Measurements from ENCODE around the gene GAPDHS. TPM values are rescaled to one million over a fixed set of nuclear protein-coding genes. Genes with fewer than 3 reads are reported as not detected.
A peak's percentile ranks its signal among the peaks of the same experiment; 100 is the strongest.

The GAPDHS gene
- total RNA-seq, 2 donors from 2014 or later: not detected

DNA sequence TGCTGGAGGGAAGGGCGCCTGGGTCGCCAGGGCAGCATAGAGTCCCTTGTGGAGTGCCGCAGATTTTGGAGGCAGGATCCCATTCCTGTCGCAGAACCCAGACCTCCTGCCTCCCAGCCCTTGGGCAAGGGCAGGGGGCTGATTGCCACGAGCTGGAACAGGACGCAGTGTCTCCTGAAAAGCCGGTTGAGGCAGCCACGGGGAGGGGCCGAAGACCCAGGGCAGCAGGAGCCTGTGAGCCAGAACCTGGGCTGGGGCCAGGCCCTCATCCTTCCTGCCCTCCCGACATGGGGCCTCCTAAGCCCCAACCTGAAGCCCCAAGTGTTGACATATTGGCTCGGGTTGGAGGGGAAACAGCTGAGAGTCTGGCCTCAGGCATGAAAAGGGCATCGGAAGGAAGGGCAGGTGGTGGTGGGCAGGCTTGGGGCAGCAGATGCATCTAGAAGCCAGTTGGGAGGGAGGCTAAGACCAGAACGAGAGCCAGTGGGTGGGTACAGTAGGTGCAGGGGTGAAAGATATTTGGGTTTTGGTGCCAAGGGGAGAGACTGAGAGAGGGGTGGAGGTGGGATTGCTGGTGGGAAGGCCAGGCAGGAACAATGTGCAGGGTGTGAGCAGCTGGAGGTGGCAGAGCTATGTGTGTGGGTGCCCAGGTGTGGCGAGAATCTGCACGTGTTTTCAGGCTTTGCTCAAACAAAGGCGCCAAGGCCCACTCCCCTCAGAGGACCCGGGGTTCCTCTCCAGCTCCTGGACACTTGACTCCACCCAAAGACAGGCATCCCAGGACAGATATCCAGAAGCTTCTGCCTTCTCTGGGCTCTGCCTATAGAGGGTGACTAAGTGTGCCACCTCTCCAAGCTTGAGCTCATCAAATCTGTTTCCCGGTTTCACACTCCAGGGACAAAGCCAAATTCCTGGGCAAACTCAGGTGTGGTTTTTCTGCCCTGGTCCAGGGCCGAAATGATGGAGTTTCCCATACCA is 3.7 kb upstream of the GAPDHS start:
- no peak for DNase-seq
- ATAC-seq: no peak

DNA sequence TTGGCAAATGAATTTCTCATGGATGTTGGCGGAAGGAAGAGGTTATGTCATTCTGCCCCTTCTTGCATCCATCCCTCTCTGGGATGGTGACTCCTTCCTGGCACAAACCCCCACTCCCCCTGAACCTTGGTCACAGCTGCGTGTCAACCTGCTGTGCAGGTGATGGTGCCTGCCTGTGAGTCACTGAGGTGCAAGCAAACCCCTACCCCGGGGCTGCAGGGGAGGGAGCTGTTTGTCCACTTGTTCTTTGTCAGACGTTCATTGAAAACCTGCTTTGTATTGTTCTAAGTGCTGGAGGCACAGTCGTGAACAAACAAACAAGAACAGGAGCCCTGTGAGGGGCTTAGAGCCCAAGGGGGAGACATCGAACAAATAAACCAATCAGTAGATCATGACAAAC is 2.0 kb upstream of the GAPDHS start:
- no peak for ATAC-seq
- DNase-seq: no peak
- intact Hi-C loops (cut with DNase I, micrococcal nuclease): no loop called here

More for the DNA sequence above, 3.7 kb upstream of the GAPDHS start:
- intact Hi-C loops (cut with DNase I, micrococcal nuclease): no loop called here

DNA sequence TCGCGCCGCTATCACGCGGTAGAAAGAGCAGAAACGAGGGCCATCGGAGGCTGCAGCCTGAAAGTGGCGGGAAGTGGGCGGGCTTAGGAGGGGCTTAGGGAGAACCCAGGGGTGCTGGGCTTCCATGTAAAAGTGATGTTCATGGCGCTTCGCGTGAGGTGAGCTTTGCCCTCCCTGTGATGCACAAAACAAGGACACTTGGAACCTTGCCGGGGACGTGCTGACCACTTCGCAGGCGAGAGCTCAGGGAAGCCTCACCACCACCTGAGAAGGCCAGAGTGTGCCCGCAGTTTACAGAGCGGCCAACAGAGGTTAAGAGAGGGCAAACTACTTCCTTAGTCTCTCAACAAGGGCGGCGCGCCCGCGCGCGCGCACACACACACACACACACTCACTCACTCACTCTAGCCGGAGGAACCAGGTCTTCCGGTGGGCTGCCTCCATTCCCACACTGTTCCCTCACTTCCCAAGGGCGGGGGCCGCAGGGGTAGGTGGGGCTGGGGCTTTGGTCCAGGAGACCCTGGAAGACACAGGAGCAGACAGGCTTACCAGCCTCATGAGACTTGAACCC is 651 bp downstream of the GAPDHS start:
- intact Hi-C loops (cut with DNase I, micrococcal nuclease): no loop called here
- DNase-seq: peak in 1 of 2 donors; percentile 54
- peak; percentile 71 for ATAC-seq

DNA sequence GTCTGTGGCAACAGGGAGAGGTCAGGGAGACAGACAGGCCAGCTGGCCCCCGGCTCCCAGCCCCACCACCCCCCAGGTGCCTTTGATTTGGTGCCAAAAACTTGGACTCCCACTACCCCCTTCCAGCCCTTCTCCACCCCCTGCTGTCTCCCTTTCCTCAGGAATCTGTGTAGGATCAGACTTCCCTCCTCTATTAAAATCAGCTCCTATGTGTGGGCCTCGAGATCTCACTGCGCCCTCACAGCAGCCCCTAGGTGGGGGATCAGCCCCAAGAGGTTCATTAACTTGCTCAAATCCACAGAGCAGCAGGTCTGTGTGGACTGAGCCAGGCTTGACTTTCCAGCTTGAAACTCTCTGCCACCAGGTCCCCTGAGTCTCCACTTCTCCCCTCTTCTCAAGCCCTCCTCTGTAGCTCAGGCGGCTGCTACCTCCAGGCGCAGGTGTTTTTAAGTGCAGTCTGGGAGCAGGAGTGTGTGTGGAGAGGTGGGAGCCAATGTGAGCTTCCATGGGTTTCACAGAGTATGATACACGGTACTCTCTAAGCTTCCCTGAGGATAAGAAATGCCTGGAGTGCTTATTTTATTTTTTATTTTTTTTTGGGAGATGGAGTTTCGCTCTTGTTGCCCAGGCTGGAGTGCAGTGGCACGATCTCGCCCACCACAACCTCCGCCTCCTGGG is 1.7 kb downstream of the GAPDHS start:
- no peak for ATAC-seq
- intact Hi-C loops (cut with DNase I, micrococcal nuclease): no loop called here
- DNase-seq: no peak

DNA sequence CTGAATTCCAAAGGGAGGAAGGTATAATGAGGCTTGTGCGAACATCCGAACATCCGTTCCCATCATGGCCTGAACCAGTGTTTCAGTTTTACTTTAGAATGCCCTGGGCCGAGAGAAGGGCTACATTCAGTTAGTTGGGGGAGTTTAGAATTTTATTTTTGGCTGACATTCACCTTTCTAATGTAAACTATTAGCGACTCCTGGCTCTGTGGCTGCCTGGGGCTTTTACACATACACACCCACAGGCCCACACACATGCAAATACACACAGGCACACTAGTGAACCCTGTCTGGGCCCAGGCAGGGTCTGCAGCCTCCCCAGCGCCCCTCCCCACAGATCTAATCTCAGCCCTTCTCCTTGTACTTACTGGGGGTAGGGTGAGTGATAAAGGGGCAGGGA is 6.1 kb downstream of the GAPDHS start:
- ATAC-seq (no peak), DNase-seq (no peak)
- intact Hi-C loops (cut with DNase I, micrococcal nuclease): no loop called here

DNA sequence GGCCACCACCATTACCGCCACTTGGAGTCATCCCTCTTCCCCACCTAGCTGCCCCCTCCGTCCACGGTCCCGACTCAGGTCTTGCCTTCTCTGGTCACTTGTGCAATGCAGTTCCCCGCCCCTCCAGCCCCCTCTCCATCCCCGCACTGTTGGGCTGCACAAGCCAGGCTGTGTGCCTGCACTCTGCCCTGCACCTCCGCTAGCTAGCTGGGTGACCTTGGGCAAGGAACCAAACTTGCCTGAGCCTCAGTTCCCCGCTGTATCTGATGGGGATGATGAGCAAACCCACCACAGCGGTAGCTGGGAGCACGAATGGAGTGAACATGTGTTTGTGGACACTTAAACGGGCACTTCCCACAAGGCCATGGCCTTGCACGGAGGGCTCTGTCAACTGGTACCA is 6.6 kb downstream of the GAPDHS start:
- intact Hi-C loops (cut with DNase I, micrococcal nuclease): loop anchor here in 1 of 2 donors (10.0 kb wide), 1 partner anchor 175 kb away; the partner anchor contains the start of gene KMT2B
- no peak for ATAC-seq
- DNase-seq: no peak

DNA sequence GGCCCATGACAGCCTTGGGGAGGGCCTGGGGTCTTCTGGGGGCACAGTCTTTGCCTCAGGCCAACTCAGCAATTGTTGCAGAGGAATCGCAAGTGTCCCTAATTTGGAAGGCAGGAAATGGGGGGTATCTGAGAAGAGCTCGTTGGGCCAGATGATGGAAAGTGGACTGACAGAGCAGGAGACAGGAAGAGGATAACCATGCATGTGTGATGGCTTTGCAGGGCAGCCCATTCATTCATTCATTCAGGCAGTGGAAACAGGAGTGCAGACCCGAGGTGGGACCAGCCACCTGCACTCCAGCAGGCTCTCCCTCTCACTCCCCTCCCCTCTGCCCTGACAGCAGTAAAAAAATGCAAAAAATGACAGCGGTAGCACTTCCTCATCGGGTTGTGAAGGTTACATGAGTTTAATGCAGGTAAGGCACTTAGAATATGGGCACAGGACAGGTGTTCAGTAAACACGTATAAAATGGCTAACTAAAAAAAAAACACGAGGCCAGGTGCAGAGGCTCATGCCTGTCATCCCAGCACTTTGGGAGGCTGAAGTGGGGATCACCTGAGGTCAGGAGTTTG is 7.2 kb downstream of the GAPDHS start:
- no peak for DNase-seq
- intact Hi-C loops (cut with DNase I, micrococcal nuclease): loop anchor here in 1 of 2 donors (10.0 kb wide), 1 partner anchor 174 kb away; the partner anchor contains the start of gene KMT2B
- ATAC-seq: no peak

DNA sequence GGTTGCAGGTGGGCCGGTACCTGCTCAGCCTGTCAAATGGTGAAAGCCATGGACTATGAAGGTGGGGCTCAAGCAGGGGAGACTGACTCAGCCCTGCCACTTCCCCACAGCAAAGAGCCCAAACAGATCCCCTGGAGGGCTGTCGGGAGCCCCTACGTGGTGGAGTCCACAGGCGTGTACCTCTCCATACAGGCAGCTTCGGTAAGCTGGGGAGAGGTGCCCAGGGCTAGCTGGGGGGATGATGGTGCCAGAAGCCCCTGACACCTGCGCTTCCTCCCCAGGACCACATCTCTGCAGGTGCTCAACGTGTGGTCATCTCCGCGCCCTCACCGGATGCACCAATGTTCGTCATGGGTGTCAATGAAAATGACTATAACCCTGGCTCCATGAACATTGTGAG is 9.0 kb downstream of the GAPDHS start:
- intact Hi-C loops (cut with DNase I, micrococcal nuclease): loop anchor here in 1 of 2 donors (10.0 kb wide), 1 partner anchor 173 kb away; the partner anchor contains the start of gene KMT2B
- no peak for ATAC-seq
- DNase-seq: no peak

DNA sequence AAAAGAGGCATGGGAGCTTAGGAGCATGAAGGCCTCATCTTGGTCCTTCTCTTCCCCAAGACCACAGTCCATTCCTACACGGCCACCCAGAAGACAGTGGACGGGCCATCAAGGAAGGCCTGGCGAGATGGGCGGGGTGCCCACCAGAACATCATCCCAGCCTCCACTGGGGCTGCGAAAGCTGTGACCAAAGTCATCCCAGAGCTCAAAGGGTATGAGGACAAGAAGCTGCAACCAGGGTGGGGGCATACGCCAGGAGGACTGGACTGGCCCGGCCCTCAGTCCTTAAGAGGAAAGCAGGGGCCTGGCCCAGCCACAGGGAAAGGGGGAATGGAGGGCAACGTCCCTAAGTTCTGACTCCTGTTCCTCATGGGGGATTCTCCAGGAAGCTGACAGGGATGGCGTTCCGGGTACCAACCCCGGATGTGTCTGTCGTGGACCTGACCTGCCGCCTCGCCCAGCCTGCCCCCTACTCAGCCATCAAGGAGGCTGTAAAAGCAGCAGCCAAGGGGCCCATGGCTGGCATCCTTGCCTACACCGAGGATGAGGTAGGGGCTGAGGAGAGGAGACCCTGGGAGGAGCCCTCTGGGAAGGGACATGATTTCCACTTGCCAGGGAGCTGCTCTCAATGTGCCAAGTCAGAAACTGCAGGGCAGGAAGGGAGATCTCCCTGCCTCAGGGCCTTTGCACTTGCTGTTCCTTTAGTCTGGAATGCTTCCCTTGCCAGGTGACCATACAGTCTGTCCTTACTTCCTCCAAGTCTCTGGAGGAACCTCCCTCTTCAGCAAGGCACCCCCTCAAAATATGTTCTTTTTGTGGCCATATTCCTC is 10.2 kb downstream of the GAPDHS start:
- intact Hi-C loops (cut with DNase I, micrococcal nuclease): loop anchor here in 1 of 2 donors (10.0 kb wide), 1 partner anchor 171 kb away; the partner anchor contains the start of gene KMT2B
- ATAC-seq (no peak), DNase-seq (no peak)

DNA sequence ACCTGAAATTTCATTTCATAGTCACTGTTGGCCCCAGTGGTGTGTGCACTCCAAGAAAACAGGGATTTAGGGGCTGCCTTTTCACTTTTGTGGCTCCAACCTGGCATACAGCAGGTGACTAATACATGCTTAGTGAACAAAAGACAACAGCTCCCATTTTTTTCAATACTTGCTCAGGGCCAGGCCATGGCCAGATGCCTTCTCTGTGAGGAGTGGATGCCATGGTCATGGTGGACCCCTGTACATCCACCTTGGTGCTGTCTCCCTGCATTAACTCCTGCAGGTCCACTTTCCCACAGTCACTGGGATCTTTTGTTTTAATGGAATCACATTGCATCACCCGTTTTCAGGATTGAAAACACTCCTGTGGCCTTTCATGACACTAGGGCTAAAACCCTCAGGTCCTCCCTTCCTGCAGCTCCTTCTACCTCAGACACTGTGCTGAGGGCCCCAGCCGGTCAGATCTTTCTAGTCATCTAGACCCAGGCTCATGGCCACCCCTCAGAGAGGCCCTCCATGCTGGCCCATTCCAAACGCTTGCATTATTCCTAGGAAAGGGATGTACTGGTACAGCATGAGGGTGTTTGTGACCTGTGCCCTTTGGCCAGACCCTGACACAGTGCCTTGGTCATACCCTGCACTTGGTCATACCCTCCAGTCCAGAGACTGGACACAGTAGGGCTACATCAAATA is 11.0 kb downstream of the GAPDHS start:
- DNase-seq: no peak
- intact Hi-C loops (cut with DNase I, micrococcal nuclease): loop anchor here in 1 of 2 donors (10.0 kb wide), 1 partner anchor 171 kb away; the partner anchor contains the start of gene KMT2B
- ATAC-seq: no peak

DNA sequence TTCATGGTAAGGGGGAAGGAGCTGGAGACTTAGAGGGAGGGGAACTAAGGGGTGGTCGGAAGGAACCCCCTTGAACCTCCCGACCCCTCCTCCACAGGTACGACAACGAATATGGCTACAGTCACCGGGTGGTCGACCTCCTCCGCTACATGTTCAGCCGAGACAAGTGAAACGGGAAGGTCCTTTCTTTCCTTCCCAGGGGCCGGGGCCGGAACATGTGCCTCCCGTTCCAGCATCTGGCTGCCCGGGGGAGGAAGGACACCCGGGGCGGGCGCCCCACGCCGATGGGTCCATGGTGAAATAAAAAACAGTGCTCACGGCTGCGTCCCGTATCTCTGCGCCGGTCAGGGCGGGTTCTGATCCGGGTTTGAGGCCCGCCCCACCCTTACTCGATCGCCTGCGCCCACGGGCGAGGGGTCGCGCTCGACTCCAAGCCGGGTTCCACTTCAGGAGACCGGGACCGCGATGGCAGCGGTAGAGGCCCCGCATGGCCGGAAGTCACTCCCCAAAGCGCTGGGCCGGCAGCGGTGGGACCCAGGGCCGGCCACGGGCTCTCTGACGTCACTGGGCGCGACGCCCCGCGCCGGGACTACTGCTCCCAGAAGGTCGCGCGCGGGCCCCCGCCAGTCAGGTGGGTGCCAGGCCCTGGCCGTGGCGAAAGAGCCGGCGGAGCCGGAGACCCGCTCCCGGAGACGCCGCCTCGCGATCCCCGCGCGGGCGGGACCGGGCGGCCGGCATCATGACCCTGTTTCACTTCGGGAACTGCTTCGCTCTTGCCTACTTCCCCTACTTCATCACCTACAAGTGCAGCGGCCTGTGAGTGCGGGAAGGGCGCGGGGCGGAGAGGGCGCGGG is 12.0 kb downstream of the GAPDHS start, which contains the start of gene TMEM147:
Gene TMEM147, plus strand, starts transcription at position 626 of the 854 bp plus-strand sequence. Its CDS starts 114 bp downstream, at position 740.
- ATAC-seq (peak; percentile 97), DNase-seq (peak; percentile 92 to 97)
- intact Hi-C loops (cut with DNase I, micrococcal nuclease): loop anchor here in 1 of 2 donors (10.0 kb wide), 1 partner anchor 170 kb away; the partner anchor contains the start of gene KMT2B

DNA sequence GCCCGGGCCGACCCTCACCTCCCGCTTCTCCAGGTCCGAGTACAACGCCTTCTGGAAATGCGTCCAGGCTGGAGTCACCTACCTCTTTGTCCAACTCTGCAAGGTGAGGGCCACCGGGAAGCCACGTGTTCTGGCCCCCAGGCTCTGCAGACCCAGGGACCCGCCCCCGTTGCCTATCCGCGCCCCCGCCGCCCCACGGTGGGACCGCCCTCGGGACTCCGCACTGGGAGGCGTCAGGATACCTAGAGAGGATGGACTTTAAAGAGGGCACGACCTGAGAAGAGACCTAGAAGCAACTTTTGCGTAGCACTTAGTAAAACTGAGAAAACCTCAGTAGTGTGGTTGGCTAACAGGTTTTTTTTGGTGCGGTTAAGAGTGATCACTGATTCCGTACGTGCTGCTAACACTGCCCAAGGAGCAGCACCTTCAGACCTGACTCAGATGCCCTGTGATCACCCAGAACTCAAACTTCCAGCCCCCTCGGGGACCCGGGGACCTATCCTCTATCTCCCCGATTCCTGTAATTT is 12.7 kb downstream of the GAPDHS start:
- intact Hi-C loops (cut with DNase I, micrococcal nuclease): loop anchor here in 1 of 2 donors (10.0 kb wide), 1 partner anchor 169 kb away; the partner anchor contains the start of gene KMT2B
- DNase-seq: peak; percentile 46 to 63
- peak; percentile 61 for ATAC-seq

DNA sequence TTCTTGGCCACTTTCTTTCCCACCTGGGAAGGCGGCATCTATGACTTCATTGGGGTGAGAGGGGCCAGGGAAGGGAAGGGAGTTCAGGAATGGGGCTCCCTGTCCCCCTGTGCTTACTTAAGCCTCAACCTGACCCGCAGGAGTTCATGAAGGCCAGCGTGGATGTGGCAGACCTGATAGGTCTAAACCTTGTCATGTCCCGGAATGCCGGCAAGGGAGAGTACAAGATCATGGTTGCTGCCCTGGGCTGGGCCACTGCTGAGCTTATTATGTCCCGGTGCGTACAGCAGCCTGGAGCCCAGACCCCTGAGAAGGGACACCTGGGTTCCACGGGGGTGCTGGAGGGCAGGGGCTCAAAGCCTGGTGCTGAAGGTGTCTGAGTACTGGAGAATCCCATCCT is 13.3 kb downstream of the GAPDHS start:
- ATAC-seq (no peak), DNase-seq (no peak)
- intact Hi-C loops (cut with DNase I, micrococcal nuclease): loop anchor here in 1 of 2 donors (10.0 kb wide), 1 partner anchor 168 kb away; the partner anchor contains the start of gene KMT2B

DNA sequence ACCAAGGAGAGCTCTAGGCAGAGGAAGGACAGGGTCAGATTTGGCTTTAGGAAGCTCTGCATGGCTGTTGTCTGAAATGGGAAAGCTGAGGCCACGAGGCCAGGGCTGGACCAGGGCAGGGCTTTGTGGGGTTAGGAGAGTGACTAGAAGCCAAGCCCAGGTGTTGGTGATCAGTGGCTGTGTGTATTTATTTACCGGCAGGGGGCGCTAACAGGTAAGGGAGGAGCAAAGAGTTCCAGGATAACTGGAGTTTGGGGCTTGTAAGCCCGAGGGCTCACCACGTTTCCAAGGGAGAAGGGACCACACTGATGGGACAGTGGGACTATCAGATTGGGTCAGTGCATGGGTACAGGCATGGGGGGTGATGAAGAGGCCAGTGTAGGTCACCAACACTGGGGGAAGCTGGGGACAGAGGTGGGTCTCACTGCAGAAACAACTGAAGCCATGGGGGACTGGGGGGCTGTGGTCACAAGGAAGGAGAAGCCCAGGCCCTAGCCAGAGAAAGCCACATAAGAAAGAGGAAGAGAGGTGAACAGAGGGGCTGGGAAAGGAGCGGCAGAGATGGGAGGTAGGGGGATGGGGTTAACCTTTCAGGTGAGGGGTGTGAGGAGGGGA is 16.0 kb downstream of the GAPDHS start:
- ATAC-seq (peak; percentile 37), DNase-seq (peak; percentile 50)
- intact Hi-C loops (cut with DNase I, micrococcal nuclease): loop anchor here in 1 of 2 donors (10.0 kb wide), 1 partner anchor 166 kb away; the partner anchor contains the start of gene KMT2B

DNA sequence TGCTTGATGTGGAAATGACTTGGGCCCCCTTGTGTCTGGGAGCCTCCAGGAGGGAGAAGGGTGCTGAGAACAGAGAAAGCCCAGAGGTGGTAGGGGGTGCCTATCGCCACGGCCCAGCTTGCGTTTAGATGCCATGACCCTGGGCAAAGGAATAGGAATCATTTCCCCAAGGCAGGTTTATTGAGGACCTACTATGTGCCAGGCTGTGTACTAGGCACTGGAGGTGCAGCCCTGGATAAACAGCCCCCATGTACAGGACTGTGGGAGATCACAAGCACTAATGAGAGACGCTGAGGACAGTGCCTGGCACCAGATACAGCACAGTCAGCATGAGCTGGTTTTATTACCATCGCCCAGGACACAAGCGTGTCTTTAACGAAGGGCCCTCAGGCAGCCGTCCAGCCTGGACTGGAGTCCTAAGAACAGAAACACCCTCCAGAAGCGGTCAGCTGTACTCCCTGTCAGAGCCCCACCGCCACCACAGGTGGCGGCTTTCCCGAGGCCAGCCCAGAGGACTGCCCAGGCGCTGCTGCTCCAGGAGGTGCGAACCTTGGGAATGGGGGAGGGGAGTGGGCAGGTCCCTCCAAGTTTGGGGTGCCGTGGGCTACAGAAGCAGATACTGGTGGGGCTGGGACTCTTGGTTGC is 16.7 kb downstream of the GAPDHS start:
- intact Hi-C loops (cut with DNase I, micrococcal nuclease): loop anchor here in 1 of 2 donors (10.0 kb wide), 1 partner anchor 165 kb away; the partner anchor contains the start of gene KMT2B
- no peak for DNase-seq
- no peak for ATAC-seq

Measured in left colon (tissue), 2 donors.